Measurements from ENCODE around the gene MRPL54. TPM values are rescaled to one million over a fixed set of nuclear protein-coding genes. Genes with fewer than 3 reads are reported as not detected.

Gene MRPL54
- total and polyA plus RNA-seq, 4 donors, result 33.2 to 77.8 (median 43.1) TPM

GRCh38 chr19:3723883-3724282 is 38.6 kb upstream of the MRPL54 start:
- Histone ChIP-seq H3K27ac (ENCODE audit: low read depth, low read length) (no peak overlapping the region), H3K9me3 (ENCODE audit: control insufficient read depth, insufficient read depth, low read length) (no peaks in the 10 kb centered on the region), H3K36me3 (ENCODE audit: control insufficient read depth, insufficient read depth, low read length) (no peaks in the 10 kb centered on the region), H3K4me1 (ENCODE audit: control insufficient read depth, insufficient read depth, low read length) (peaks cover 15% of the 10 kb centered on the region), H3K4me3 (ENCODE audit: low read depth, low read length) (no peak overlapping the region), H3K27me3 (ENCODE audit: control insufficient read depth, insufficient read depth, low read length) (peaks cover 41% of the 10 kb centered on the region)
- WGBS (ENCODE audit: insufficient coverage), result 16% methylated on average over 7 of the region's 8 CpGs
- no peak for DNase-seq (ENCODE audit: low read depth in 4 of 6, low spot score in 6 of 6)

- Histone ChIP-seq H3K27ac (ENCODE audit: low read depth, low read length) (no peak overlapping the region), H3K36me3 (ENCODE audit: control insufficient read depth, insufficient read depth, low read length) (no peaks in the 10 kb centered on the region), H3K4me3 (ENCODE audit: low read depth, low read length) (no peak overlapping the region), H3K27me3 (ENCODE audit: control insufficient read depth, insufficient read depth, low read length) (peaks cover 37% of the 10 kb centered on the region), H3K4me1 (ENCODE audit: control insufficient read depth, insufficient read depth, low read length) (peaks cover 13% of the 10 kb centered on the region), H3K9me3 (ENCODE audit: control insufficient read depth, insufficient read depth, low read length) (no peaks in the 10 kb centered on the region)
- DNase-seq (ENCODE audit: low read depth in 4 of 6, low spot score in 6 of 6), result no peak
- WGBS (ENCODE audit: insufficient coverage), result 88% methylated on average over 1 of the region's 3 CpGs
Observed at GRCh38 chr19:3725121-3725520, 37.4 kb upstream of the MRPL54 start.

GRCh38 chr19:3725640-3726310 is 36.7 kb upstream of the MRPL54 start:
- no peak for DNase-seq (ENCODE audit: low read depth in 4 of 6, low spot score in 6 of 6)
- Histone ChIP-seq H3K27ac (ENCODE audit: low read depth, low read length) (no peak overlapping the region), H3K4me1 (ENCODE audit: control insufficient read depth, insufficient read depth, low read length) (peaks cover 13% of the 10 kb centered on the region), H3K4me3 (ENCODE audit: low read depth, low read length) (no peak overlapping the region), H3K9me3 (ENCODE audit: control insufficient read depth, insufficient read depth, low read length) (no peaks in the 10 kb centered on the region), H3K36me3 (ENCODE audit: control insufficient read depth, insufficient read depth, low read length) (no peaks in the 10 kb centered on the region), H3K27me3 (ENCODE audit: control insufficient read depth, insufficient read depth, low read length) (peaks cover 30% of the 10 kb centered on the region)
- WGBS (ENCODE audit: insufficient coverage), result 17% methylated on average over 4 of the region's 14 CpGs

- Histone ChIP-seq H3K27ac (ENCODE audit: low read depth, low read length) (no peak overlapping the region), H3K9me3 (ENCODE audit: control insufficient read depth, insufficient read depth, low read length) (no peaks in the 10 kb centered on the region), H3K4me1 (ENCODE audit: control insufficient read depth, insufficient read depth, low read length) (no peaks in the 10 kb centered on the region), H3K36me3 (ENCODE audit: control insufficient read depth, insufficient read depth, low read length) (no peaks in the 10 kb centered on the region), H3K4me3 (ENCODE audit: low read depth, low read length) (no peak overlapping the region), H3K27me3 (ENCODE audit: control insufficient read depth, insufficient read depth, low read length) (peaks cover 3% of the 10 kb centered on the region)
- DNase-seq (ENCODE audit: low read depth in 4 of 6, low spot score in 6 of 6), result no peak
- 93% methylated on average over 32 of the region's 32 CpGs for whole genome bisulfite sequencing (ENCODE audit: insufficient coverage)
Observed at GRCh38 chr19:3730457-3730958, 32.0 kb upstream of the MRPL54 start.

- H3K27ac ChIP-seq (ENCODE audit: low read depth, low read length), result no peak overlapping the region
- WGBS (ENCODE audit: insufficient coverage), result no CpG with 5 or more reads among the region's 1 CpG
- no peaks in the 10 kb centered on the region for H3K4me1 ChIP-seq (ENCODE audit: control insufficient read depth, insufficient read depth, low read length)
- no peaks in the 10 kb centered on the region for H3K27me3 ChIP-seq (ENCODE audit: control insufficient read depth, insufficient read depth, low read length)
- H3K9me3 ChIP-seq (ENCODE audit: control insufficient read depth, insufficient read depth, low read length), result no peaks in the 10 kb centered on the region
- no peak for DNase-seq (ENCODE audit: low read depth in 4 of 6, low spot score in 6 of 6)
- H3K36me3 ChIP-seq (ENCODE audit: control insufficient read depth, insufficient read depth, low read length), result no peaks in the 10 kb centered on the region
- H3K4me3 ChIP-seq (ENCODE audit: low read depth, low read length), result no peak overlapping the region
Observed at GRCh38 chr19:3732108-3732507, 30.4 kb upstream of the MRPL54 start.

- Histone ChIP-seq H3K27me3 (ENCODE audit: control insufficient read depth, insufficient read depth, low read length) (no peaks in the 10 kb centered on the region), H3K9me3 (ENCODE audit: control insufficient read depth, insufficient read depth, low read length) (no peaks in the 10 kb centered on the region), H3K36me3 (ENCODE audit: control insufficient read depth, insufficient read depth, low read length) (no peaks in the 10 kb centered on the region), H3K27ac (ENCODE audit: low read depth, low read length) (no peak overlapping the region), H3K4me3 (ENCODE audit: low read depth, low read length) (no peak overlapping the region), H3K4me1 (ENCODE audit: control insufficient read depth, insufficient read depth, low read length) (no peaks in the 10 kb centered on the region)
- WGBS (ENCODE audit: insufficient coverage), result 82% methylated on average over 15 of the region's 20 CpGs
- DNase-seq (ENCODE audit: low read depth in 4 of 6, low spot score in 6 of 6), result no peak
Observed at GRCh38 chr19:3733549-3734309, 28.8 kb upstream of the MRPL54 start.

- H3K4me3 ChIP-seq (ENCODE audit: low read depth, low read length), result no peak overlapping the region
- WGBS (ENCODE audit: insufficient coverage), result no CpG with 5 or more reads among the region's 14 CpGs
- DNase-seq (ENCODE audit: low read depth in 4 of 6, low spot score in 6 of 6), result no peak
- no peaks in the 10 kb centered on the region for H3K4me1 ChIP-seq (ENCODE audit: control insufficient read depth, insufficient read depth, low read length)
- H3K36me3 ChIP-seq (ENCODE audit: control insufficient read depth, insufficient read depth, low read length), result no peaks in the 10 kb centered on the region
- H3K9me3 ChIP-seq (ENCODE audit: control insufficient read depth, insufficient read depth, low read length), result no peaks in the 10 kb centered on the region
- no peak overlapping the region for H3K27ac ChIP-seq (ENCODE audit: low read depth, low read length)
- no peaks in the 10 kb centered on the region for H3K27me3 ChIP-seq (ENCODE audit: control insufficient read depth, insufficient read depth, low read length)
Observed at GRCh38 chr19:3734310-3734600, 28.2 kb upstream of the MRPL54 start.

- Histone ChIP-seq H3K9me3 (ENCODE audit: control insufficient read depth, insufficient read depth, low read length) (no peaks in the 10 kb centered on the region), H3K4me1 (ENCODE audit: control insufficient read depth, insufficient read depth, low read length) (no peaks in the 10 kb centered on the region), H3K27me3 (ENCODE audit: control insufficient read depth, insufficient read depth, low read length) (no peaks in the 10 kb centered on the region), H3K4me3 (ENCODE audit: low read depth, low read length) (no peak overlapping the region), H3K27ac (ENCODE audit: low read depth, low read length) (no peak overlapping the region), H3K36me3 (ENCODE audit: control insufficient read depth, insufficient read depth, low read length) (no peaks in the 10 kb centered on the region)
- 87% methylated on average over 17 of the region's 21 CpGs for WGBS (ENCODE audit: insufficient coverage)
- no peak for DNase-seq (ENCODE audit: low read depth in 4 of 6, low spot score in 6 of 6)
Observed at GRCh38 chr19:3736106-3736724, 26.3 kb upstream of the MRPL54 start.

GRCh38 chr19:3737487-3738205 is 24.8 kb upstream of the MRPL54 start:
- 84% methylated on average over 9 of the region's 10 CpGs for WGBS (ENCODE audit: insufficient coverage)
- H3K4me1 ChIP-seq (ENCODE audit: control insufficient read depth, insufficient read depth, low read length), result no peaks in the 10 kb centered on the region
- no peak for DNase-seq (ENCODE audit: low read depth in 4 of 6, low spot score in 6 of 6)
- no peaks in the 10 kb centered on the region for H3K36me3 ChIP-seq (ENCODE audit: control insufficient read depth, insufficient read depth, low read length)
- no peak overlapping the region for H3K27ac ChIP-seq (ENCODE audit: low read depth, low read length)
- H3K4me3 ChIP-seq (ENCODE audit: low read depth, low read length), result no peak overlapping the region
- H3K9me3 ChIP-seq (ENCODE audit: control insufficient read depth, insufficient read depth, low read length), result no peaks in the 10 kb centered on the region
- H3K27me3 ChIP-seq (ENCODE audit: control insufficient read depth, insufficient read depth, low read length), result no peaks in the 10 kb centered on the region
